Kidney (tissue), 14 donors: ENCODE results near the gene PALLD. TPM values are rescaled to one million over a fixed set of nuclear protein-coding genes. Genes with fewer than 3 reads are reported as not detected.

Experiments
- DNase-seq, 5 donors: peaks; one replicate each; pipeline ENCODE4 v3.0.0-alpha.2; 2013 to 2020
- FAIRE-seq: peaks from 2 replicates; lab custom pipeline; 2012; peaks lifted over from hg19 to GRCh38; lab: Jason Lieb, UNC
- H3K27ac ChIP-seq, 2 donors: one replicate each; pipeline ENCODE4 v1.7.0; 2013; ENCODE audit warnings: low read depth in 2 of 2, low read length in 2 of 2, inconsistent platforms in 1 of 2
- H3K27me3 ChIP-seq: one replicate; pipeline ENCODE4 v1.7.1; 2013; ENCODE audit warnings: low read length, inconsistent platforms; ENCODE audit not compliant: control insufficient read depth, insufficient read depth
- H3K36me3 ChIP-seq, 3 donors: one replicate each; pipeline versions ENCODE4 v1.7.0 to v1.7.1; 2013; ENCODE audit warnings: low read length in 3 of 3, control low read depth in 1 of 3, inconsistent platforms in 1 of 3; ENCODE audit not compliant: insufficient read depth in 3 of 3, control insufficient read depth in 2 of 3
- H3K4me1 ChIP-seq, 3 donors: one replicate each; pipeline versions ENCODE4 v1.7.0 to v1.7.1; 2013; ENCODE audit warnings: low read length in 3 of 3, inconsistent platforms in 1 of 3, low read depth in 1 of 3; ENCODE audit not compliant: control insufficient read depth in 2 of 3, insufficient read depth in 2 of 3
- H3K4me3 ChIP-seq, 3 donors: one replicate each; pipeline versions ENCODE4 v1.7.0 to v1.8.1; 2013; ENCODE audit warnings: low read length in 3 of 3, control low read depth in 1 of 3, inconsistent platforms in 1 of 3
- H3K9ac ChIP-seq, 3 donors: one replicate each; pipeline versions ENCODE4 v1.7.0 to v1.7.1; 2013; ENCODE audit warnings: low read length in 3 of 3, control low read depth in 1 of 3, inconsistent platforms in 1 of 3
- H3K9me3 ChIP-seq, 3 donors: one replicate each; pipeline versions ENCODE4 v1.7.0 to v1.7.1; 2013; ENCODE audit warnings: low read length in 3 of 3, control low read depth in 1 of 3, inconsistent platforms in 1 of 3; ENCODE audit not compliant: control insufficient read depth in 2 of 3, insufficient read depth in 1 of 3
- CTCF ChIP-seq: IDR thresholded peaks from 3 replicates; pipeline ENCODE4 v1.5.1; 2012; ENCODE audit warnings: mild to moderate bottlenecking, moderate library complexity, borderline replicate concordance; ENCODE audit not compliant: insufficient read depth; ENCODE audit errors: extremely low read depth
- intact Hi-C: fragments of 100-400 bp; cut with DNase I; formaldehyde crosslinking; loops from one replicate; pipeline ENCODE4 v1.11.1; 2022
- polyA plus RNA-seq: library from polyadenylated mRNA; stranded (reverse); fragments of 350-450 nt; fragmentation: Illumina TruSeq; extraction: RNeasy Lipid Tissue Mini Kit (QIAGEN cat#74804); gene quantifications from one replicate; pipeline ENCODE4 v1.2.3, GENCODE V29; 2014; ENCODE audit warnings: low read depth, low replicate concordance; ENCODE audit not compliant: insufficient read depth
- total RNA-seq: library from RNA; stranded (reverse); fragmentation: NEBNext Ultra II Directional; extraction: Animal tissue kit (Norgen Biotek cat#: 25700); gene quantifications from one replicate; pipeline ENCODE4 v1.2.1, GENCODE V29; 2021
- donor health status: control.
- donor health status: control.
- donor health status: control.
- donor health status: control.
- donor health status: control.
- donor health status: DM: yes; HTN: yes; CAD: no.
- donor health status: Normal renal cell carcinoma (clear cell type).

PALLD gene
- total and polyA plus RNA-seq, 2 donors from 2014 or later, result 43.4 to 120 TPM

GRCh38 chr4:168484626-168485025 lies 12.2 kb upstream of the PALLD start:
- TF ChIP-seq CTCF, result no peak
- FAIRE-seq, result no peak
- DNase-seq, result no peak
- H3K36me3 ChIP-seq, result no peaks in the 10 kb centered on the region
- H3K27me3 ChIP-seq, result no peaks in the 10 kb centered on the region
- H3K9me3 ChIP-seq, result no peaks in the 10 kb centered on the region
- H3K4me3 ChIP-seq, result no peak overlapping the region
- H3K27ac ChIP-seq, result no peak overlapping the region
- intact Hi-C loops, result no loop called here
- H3K9ac ChIP-seq, result no peak overlapping the region
- H3K4me1 ChIP-seq, result peaks cover 0 to 4% (median 0%) of the 10 kb centered on the region in 3 donors

- TF ChIP-seq CTCF, result no peak
- peaks cover 0 to 4% (median 0%) of the 10 kb centered on the region in 3 donors for H3K4me1 ChIP-seq
- intact Hi-C loops, result no loop called here
- DNase-seq (no peak), FAIRE-seq (no peak)
- no peak overlapping the region for H3K9ac ChIP-seq
- no peaks in the 10 kb centered on the region for H3K9me3 ChIP-seq
- H3K27me3 ChIP-seq, result no peaks in the 10 kb centered on the region
- no peak overlapping the region for H3K4me3 ChIP-seq
- no peak overlapping the region for H3K27ac ChIP-seq
- H3K36me3 ChIP-seq, result no peaks in the 10 kb centered on the region
Measured at GRCh38 chr4:168485156-168485910, 11.5 kb upstream of the PALLD start.

GRCh38 chr4:168486912-168487281 lies 10.0 kb upstream of the PALLD start:
- TF ChIP-seq CTCF, result no peak
- Histone ChIP-seq H3K9ac (no peak overlapping the region), H3K4me1 (no peaks in the 10 kb centered on the region), H3K27me3 (no peaks in the 10 kb centered on the region), H3K4me3 (no peak overlapping the region), H3K9me3 (no peaks in the 10 kb centered on the region), H3K27ac (no peak overlapping the region), H3K36me3 (no peaks in the 10 kb centered on the region)
- DNase-seq (no peak), FAIRE-seq (no peak)
- intact Hi-C loops, result no loop called here
